Activated naive CD4-positive, alpha-beta T cell treated with anti-CD3 and anti-CD28 coated beads, Interleukin-2, amount 50 U/mL, for 24 hours (primary cell): ENCODE measurements around the gene ADAP1.

ENCODE experiments used
- H3K27ac Mint-ChIP-seq: one replicate; pipeline ENCODE4 v1.8.0; 2021; ENCODE audit warnings: mild to moderate bottlenecking, mixed read lengths
- H3K27me3 Mint-ChIP-seq: one replicate; pipeline ENCODE4 v1.8.0; 2021; ENCODE audit warnings: mixed read lengths
- H3K36me3 Mint-ChIP-seq: one replicate; pipeline ENCODE4 v1.8.0; 2021; ENCODE audit warnings: mixed read lengths
- H3K4me1 Mint-ChIP-seq: one replicate; pipeline ENCODE4 v1.8.0; 2021; ENCODE audit warnings: mixed read lengths
- H3K4me3 Mint-ChIP-seq: one replicate; pipeline ENCODE4 v1.8.0; 2021; ENCODE audit warnings: mild to moderate bottlenecking, mixed read lengths
- H3K9me3 Mint-ChIP-seq: one replicate; pipeline ENCODE4 v1.8.0; 2021; ENCODE audit warnings: mixed read lengths

ADAP1 gene

GRCh38 chr7:981793-982510 is 27.5 kb upstream of the ADAP1 start:
- H3K27me3 Mint-ChIP-seq: no peaks in the 10 kb centered on the region
- no peaks in the 10 kb centered on the region for H3K4me1 Mint-ChIP-seq
- H3K36me3 Mint-ChIP-seq: no peaks in the 10 kb centered on the region
- no peak overlapping the region for H3K27ac Mint-ChIP-seq
- no peak overlapping the region for H3K4me3 Mint-ChIP-seq
- H3K9me3 Mint-ChIP-seq: no peaks in the 10 kb centered on the region

DNA sequence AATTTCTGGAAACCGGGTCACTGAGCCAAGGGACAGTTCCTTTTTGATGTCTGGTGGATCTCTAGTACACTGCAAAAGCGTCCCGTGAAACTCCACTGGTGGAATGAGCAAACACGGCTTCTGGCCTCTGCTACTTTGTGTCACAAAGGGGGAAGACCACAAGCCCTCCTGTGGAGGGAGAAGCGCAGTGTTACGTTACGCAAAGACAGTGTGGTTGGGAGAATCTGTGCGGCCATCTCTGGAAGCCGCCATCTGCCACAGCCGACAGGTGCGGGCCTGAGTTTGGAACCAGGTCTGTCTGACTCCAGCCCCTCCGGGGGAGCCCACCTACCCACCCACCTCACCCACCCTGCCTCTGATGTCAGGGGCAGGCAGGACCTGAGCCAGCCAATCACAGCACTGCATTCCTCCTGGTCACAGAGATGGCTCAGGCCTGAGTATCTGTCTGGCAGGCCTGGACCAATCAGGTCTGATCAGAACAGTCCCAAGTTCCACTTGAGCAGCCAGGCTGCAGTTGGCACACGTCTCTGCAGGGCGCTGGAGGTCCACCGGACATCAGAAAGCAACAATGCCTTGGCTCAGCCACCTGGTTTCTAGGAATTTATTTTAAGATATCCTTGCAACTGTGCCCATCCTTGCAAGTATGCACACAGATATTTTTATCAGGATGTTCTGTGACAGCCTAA is 25.5 kb upstream of the ADAP1 start:
- Mint-ChIP-seq H3K4me3 (no peak overlapping the region), H3K27ac (no peak overlapping the region), H3K4me1 (no peaks in the 10 kb centered on the region), H3K36me3 (no peaks in the 10 kb centered on the region), H3K27me3 (no peaks in the 10 kb centered on the region), H3K9me3 (no peaks in the 10 kb centered on the region)

GRCh38 chr7:979151-979550 is 24.7 kb upstream of the ADAP1 start:
- Mint-ChIP-seq H3K27ac (no peak overlapping the region), H3K4me3 (no peak overlapping the region), H3K36me3 (no peaks in the 10 kb centered on the region), H3K9me3 (no peaks in the 10 kb centered on the region), H3K27me3 (no peaks in the 10 kb centered on the region), H3K4me1 (no peaks in the 10 kb centered on the region)

DNA sequence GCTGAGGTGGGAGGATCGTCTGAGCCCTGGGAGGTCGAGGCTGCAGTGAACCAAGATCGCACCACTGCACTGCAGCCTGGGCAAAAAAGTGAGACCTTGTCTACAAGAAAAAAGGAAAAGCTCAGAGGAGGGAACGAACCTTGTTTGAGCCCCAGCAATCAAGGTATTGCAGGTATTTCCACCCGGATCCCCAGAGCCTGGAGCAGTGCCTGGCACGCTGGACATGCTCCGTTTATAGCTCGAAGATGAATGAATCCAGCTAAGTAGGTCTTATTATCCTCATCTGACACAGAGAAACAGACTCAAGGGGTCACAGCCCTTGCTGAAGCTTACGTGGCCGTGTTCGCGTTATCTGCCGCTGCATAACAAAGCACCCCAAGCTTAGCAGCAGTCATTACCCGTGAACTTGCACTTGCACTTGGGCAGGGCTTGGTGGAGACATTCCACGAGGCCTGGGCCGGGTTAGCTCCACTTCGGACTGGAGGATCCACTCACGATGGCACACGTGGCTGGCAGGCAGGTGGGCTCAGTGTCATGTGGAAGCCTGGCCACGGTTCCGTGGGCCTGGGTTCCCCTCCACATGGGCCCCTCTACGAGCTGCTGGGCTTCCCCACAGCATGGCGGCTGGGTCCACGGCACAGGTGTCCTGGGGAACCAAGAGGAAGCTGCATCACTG is 24.1 kb upstream of the ADAP1 start:
- peaks cover under 1% of the 10 kb centered on the region for H3K4me1 Mint-ChIP-seq
- H3K27me3 Mint-ChIP-seq: no peaks in the 10 kb centered on the region
- H3K4me3 Mint-ChIP-seq: no peak overlapping the region
- no peak overlapping the region for H3K27ac Mint-ChIP-seq
- H3K36me3 Mint-ChIP-seq: no peaks in the 10 kb centered on the region
- no peaks in the 10 kb centered on the region for H3K9me3 Mint-ChIP-seq

GRCh38 chr7:978049-978346 is 23.5 kb upstream of the ADAP1 start:
- Mint-ChIP-seq H3K4me1 (peaks cover 6% of the 10 kb centered on the region), H3K36me3 (no peaks in the 10 kb centered on the region), H3K27ac (no peak overlapping the region), H3K9me3 (no peaks in the 10 kb centered on the region), H3K4me3 (no peak overlapping the region), H3K27me3 (no peaks in the 10 kb centered on the region)

DNA sequence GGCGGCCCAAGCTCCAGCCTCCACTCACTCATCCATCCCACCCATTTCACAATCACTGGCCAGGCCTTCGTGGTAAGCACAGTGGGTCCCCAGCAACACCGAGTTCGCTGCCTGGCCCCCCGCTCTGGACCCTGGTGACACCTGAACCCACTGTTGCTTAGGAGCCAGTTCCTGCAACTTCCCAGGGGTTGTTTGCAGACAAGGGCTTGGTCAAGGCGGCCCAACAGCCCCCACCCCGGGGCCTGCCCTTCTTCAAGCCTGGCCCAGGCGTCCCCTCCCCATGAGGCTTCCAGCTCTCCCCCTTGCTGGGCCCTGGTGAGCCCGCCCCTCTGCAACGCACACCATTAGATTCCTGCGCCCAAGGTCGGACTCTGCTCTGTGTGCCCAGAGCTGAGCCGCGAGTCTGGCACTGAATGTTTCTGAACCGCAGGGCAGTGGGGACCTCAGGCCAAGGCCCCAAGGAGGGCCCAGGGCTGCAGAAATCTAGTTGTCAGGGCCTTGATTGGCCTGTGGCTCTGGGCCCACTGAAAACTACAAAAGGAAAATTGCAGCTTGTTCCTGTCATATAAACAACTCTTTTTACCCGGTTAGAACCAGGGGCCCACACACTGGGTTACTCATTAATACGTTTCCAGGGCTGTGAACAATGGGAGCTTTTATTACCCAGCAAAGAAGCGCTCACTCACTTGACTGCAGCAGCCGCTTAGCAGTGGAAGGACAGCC is 23.0 kb upstream of the ADAP1 start:
- H3K4me3 Mint-ChIP-seq: no peak overlapping the region
- H3K27me3 Mint-ChIP-seq: no peaks in the 10 kb centered on the region
- H3K36me3 Mint-ChIP-seq: no peaks in the 10 kb centered on the region
- no peak overlapping the region for H3K27ac Mint-ChIP-seq
- no peaks in the 10 kb centered on the region for H3K9me3 Mint-ChIP-seq
- H3K4me1 Mint-ChIP-seq: peaks cover 11% of the 10 kb centered on the region

- H3K4me3 Mint-ChIP-seq: no peak overlapping the region
- H3K9me3 Mint-ChIP-seq: no peaks in the 10 kb centered on the region
- H3K4me1 Mint-ChIP-seq: peaks cover 17% of the 10 kb centered on the region
- no peaks in the 10 kb centered on the region for H3K27me3 Mint-ChIP-seq
- H3K36me3 Mint-ChIP-seq: no peaks in the 10 kb centered on the region
- H3K27ac Mint-ChIP-seq: no peak overlapping the region
Measured at GRCh38 chr7:976901-977325, 22.4 kb upstream of the ADAP1 start.

GRCh38 chr7:975702-976473 is 21.4 kb upstream of the ADAP1 start:
- no peaks in the 10 kb centered on the region for H3K9me3 Mint-ChIP-seq

GRCh38 chr7:974820-975681 is 20.6 kb upstream of the ADAP1 start, which contains the start of gene COX19:
Gene COX19, minus strand, starts transcription at chr7:975549. Its CDS starts 40 bp downstream, at chr7:975509.
- Mint-ChIP-seq H3K4me3 (peak within 1 kb of the TSS; percentile 94), H3K4me1 (peaks cover 25% of the 10 kb centered on the region), H3K36me3 (peaks cover 2% of the 10 kb centered on the region), H3K27ac (peak within 1 kb of the TSS; percentile 96), H3K9me3 (no peaks in the 10 kb centered on the region), H3K27me3 (no peaks in the 10 kb centered on the region)

More at GRCh38 chr7:975702-976473, 21.4 kb upstream of the ADAP1 start:
- Mint-ChIP-seq H3K27ac (peak overlapping the region; percentile 77), H3K27me3 (no peaks in the 10 kb centered on the region), H3K36me3 (peaks cover 2% of the 10 kb centered on the region), H3K4me1 (peaks cover 24% of the 10 kb centered on the region), H3K4me3 (peak overlapping the region; percentile 94)

DNA sequence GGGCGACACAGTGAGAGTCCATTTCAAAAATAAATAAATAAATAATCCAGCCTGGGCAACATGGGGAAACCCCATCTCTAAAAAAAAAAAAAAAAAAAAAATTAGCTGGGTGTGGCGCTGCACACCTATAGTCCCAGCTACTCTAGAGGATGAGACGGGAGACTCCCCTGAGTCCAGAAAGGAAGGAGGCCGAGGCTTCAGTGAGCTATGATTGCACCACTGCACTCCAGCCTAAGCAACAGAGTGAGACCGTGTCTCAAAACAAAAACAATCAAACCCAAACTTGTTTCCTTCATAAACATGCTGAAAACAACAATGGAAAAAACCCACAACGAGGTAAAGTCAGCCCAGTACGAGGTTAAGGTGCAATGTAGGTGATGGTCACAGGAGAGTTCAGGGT is 19.7 kb upstream of the ADAP1 start:
- no peaks in the 10 kb centered on the region for H3K27me3 Mint-ChIP-seq
- peaks cover 25% of the 10 kb centered on the region for H3K4me1 Mint-ChIP-seq
- H3K27ac Mint-ChIP-seq: peak overlapping the region; percentile 96
- H3K4me3 Mint-ChIP-seq: peak overlapping the region; percentile 94
- no peaks in the 10 kb centered on the region for H3K9me3 Mint-ChIP-seq
- H3K36me3 Mint-ChIP-seq: peaks cover 2% of the 10 kb centered on the region

DNA sequence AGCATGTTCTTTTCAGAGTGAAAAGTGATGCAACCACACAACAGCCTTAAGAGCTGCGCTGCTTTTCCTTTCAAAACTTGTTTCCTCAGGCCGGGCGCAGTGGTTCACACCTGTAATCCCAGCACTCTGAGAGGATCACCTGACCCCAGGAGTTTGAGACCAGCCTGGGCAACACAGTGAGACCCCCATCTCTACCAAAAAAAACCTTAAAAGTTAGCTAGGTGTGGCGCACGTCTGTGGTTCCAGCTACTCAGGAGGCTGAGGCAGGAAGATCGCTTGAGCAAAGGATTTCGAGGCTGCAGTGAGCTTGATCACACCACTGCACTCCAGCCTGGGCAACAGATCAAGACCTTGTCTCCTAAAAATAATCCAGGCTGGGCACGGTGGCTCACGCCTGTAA is 18.8 kb upstream of the ADAP1 start:
- H3K9me3 Mint-ChIP-seq: no peaks in the 10 kb centered on the region
- H3K4me3 Mint-ChIP-seq: peak overlapping the region; percentile 65
- peak overlapping the region; percentile 85 for H3K27ac Mint-ChIP-seq
- H3K36me3 Mint-ChIP-seq: peaks cover 2% of the 10 kb centered on the region
- H3K27me3 Mint-ChIP-seq: no peaks in the 10 kb centered on the region
- peaks cover 25% of the 10 kb centered on the region for H3K4me1 Mint-ChIP-seq

GRCh38 chr7:972676-973309 is 18.3 kb upstream of the ADAP1 start:
- Mint-ChIP-seq H3K4me3 (peak overlapping the region; percentile 65), H3K4me1 (peaks cover 26% of the 10 kb centered on the region), H3K27me3 (no peaks in the 10 kb centered on the region), H3K36me3 (peaks cover 2% of the 10 kb centered on the region), H3K27ac (peak overlapping the region; percentile 1), H3K9me3 (no peaks in the 10 kb centered on the region)

- Mint-ChIP-seq H3K9me3 (no peaks in the 10 kb centered on the region), H3K4me3 (no peak overlapping the region), H3K27ac (peak overlapping the region; percentile 14), H3K27me3 (no peaks in the 10 kb centered on the region), H3K4me1 (peaks cover 28% of the 10 kb centered on the region), H3K36me3 (peaks cover 2% of the 10 kb centered on the region)
Measured at GRCh38 chr7:972110-972509, 17.6 kb upstream of the ADAP1 start.

GRCh38 chr7:970744-971143 is 16.3 kb upstream of the ADAP1 start:
- H3K4me1 Mint-ChIP-seq: peaks cover 35% of the 10 kb centered on the region
- H3K36me3 Mint-ChIP-seq: peaks cover 2% of the 10 kb centered on the region
- no peaks in the 10 kb centered on the region for H3K27me3 Mint-ChIP-seq
- H3K9me3 Mint-ChIP-seq: no peaks in the 10 kb centered on the region
- H3K4me3 Mint-ChIP-seq: peak overlapping the region; percentile 49
- H3K27ac Mint-ChIP-seq: peak overlapping the region; percentile 75
